Activated T-cell treated with anti-CD3 and anti-CD28 coated beads, Interleukin-2, amount 50 U/mL, for 24 hours (primary cell): Measurements from ENCODE around the gene OR13C3.
"Not testable (repeated sequence)": the region's sequence is repeated elsewhere in the genome, so short reads cannot be mapped to it uniquely, and the experiment has no call there.

Source experiments
- DNase-seq: peaks from one replicate; pipeline ENCODE4 v3.0.0-alpha.2; 2020
- H3K27ac Mint-ChIP-seq: 2 replicates; pipeline ENCODE4 v1.8.0; 2020; ENCODE audit warnings: mild to moderate bottlenecking, mixed read lengths
- H3K27me3 Mint-ChIP-seq: 2 replicates; pipeline ENCODE4 v1.8.0; 2020; ENCODE audit warnings: mixed read lengths
- H3K36me3 Mint-ChIP-seq: 2 replicates; pipeline ENCODE4 v1.8.0; 2020; ENCODE audit warnings: low read depth, mixed read lengths
- H3K4me1 Mint-ChIP-seq: 2 replicates; pipeline ENCODE4 v1.8.0; 2020; ENCODE audit warnings: low read depth, mixed read lengths
- H3K4me3 Mint-ChIP-seq: 2 replicates; pipeline ENCODE4 v1.8.0; 2020; ENCODE audit warnings: mild to moderate bottlenecking, moderate library complexity, mixed read lengths
- H3K9me3 Mint-ChIP-seq: 2 replicates; pipeline ENCODE4 v1.8.0; 2020; ENCODE audit warnings: mixed read lengths

OR13C3 gene

DNA sequence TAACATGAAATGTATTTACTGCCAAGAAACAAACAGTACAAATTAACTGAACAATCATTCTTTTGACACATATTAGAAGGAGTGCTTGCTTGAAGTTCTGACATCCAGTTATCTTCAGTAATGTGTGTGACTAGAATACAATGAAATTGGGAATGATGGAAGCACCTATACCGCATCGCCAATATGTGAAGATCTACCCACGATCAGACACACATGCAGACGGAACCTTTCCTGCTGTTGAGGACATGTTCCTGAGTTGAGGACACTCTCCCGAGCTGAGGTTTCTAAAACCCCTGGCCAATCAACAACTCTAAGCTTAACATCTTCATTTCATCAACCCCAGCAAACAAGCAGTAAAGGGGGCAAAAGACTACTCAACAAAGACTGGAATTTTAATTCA lies at the start of gene OR13C3:
TSS of gene OR13C3 (minus strand) at position 101 of the 400 bp plus-strand sequence. CDS start 133 bp downstream, outside the sequence.
- DNase-seq = no peak
- Mint-ChIP-seq H3K27ac (no peak within 1 kb of the TSS), H3K4me3 (no peak within 1 kb of the TSS), H3K36me3 (no peaks in the 10 kb centered on the region), H3K9me3 (no peaks in the 10 kb centered on the region), H3K27me3 (no peaks in the 10 kb centered on the region), H3K4me1 (no peaks in the 10 kb centered on the region)

GRCh38 chr9:104580562-104580961 lies 43.9 kb upstream of the OR13C3 start:
- no peak overlapping the region for H3K4me3 Mint-ChIP-seq
- H3K9me3 Mint-ChIP-seq = no peaks in the 10 kb centered on the region
- no peak overlapping the region for H3K27ac Mint-ChIP-seq
- H3K36me3 Mint-ChIP-seq = no peaks in the 10 kb centered on the region
- H3K4me1 Mint-ChIP-seq = no peaks in the 10 kb centered on the region
- no peaks in the 10 kb centered on the region for H3K27me3 Mint-ChIP-seq
- no peak for DNase-seq

DNA sequence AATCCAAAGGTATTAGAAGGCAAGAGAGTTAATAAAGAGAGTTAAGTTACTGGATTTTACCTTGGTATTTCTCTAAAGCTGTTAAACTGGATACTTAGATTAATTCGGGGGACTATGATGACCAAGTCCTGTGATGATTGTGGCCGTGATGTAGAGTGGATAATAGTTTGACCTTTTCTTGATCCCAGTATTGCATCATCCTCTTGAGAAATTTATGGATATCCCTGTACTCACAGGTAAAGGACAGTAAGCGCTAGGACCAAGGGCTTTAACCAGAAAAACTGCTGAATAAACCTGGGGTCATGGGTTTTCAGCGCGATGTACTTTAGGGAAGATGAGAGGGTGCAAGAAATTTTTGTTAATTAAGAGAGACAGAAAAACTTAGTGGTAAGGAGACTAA lies 40.6 kb upstream of the OR13C3 start:
- Mint-ChIP-seq H3K36me3 (no peaks in the 10 kb centered on the region), H3K9me3 (peaks cover 12% of the 10 kb centered on the region), H3K4me3 (no peak overlapping the region), H3K27me3 (no peaks in the 10 kb centered on the region), H3K4me1 (no peaks in the 10 kb centered on the region), H3K27ac (no peak overlapping the region)
- DNase-seq = no peak

GRCh38 chr9:104575456-104575855 lies 38.8 kb upstream of the OR13C3 start:
- H3K9me3 Mint-ChIP-seq = peaks cover 12% of the 10 kb centered on the region
- H3K4me3 Mint-ChIP-seq = no peak overlapping the region
- no peaks in the 10 kb centered on the region for H3K36me3 Mint-ChIP-seq
- H3K27me3 Mint-ChIP-seq = no peaks in the 10 kb centered on the region
- H3K4me1 Mint-ChIP-seq = no peaks in the 10 kb centered on the region
- no peak for DNase-seq
- H3K27ac Mint-ChIP-seq = no peak overlapping the region

GRCh38 chr9:104572612-104573011 lies 36.0 kb upstream of the OR13C3 start:
- Mint-ChIP-seq H3K4me3 (no peak overlapping the region), H3K27me3 (no peaks in the 10 kb centered on the region), H3K27ac (no peak overlapping the region), H3K36me3 (no peaks in the 10 kb centered on the region), H3K9me3 (peaks cover 16% of the 10 kb centered on the region), H3K4me1 (no peaks in the 10 kb centered on the region)
- DNase-seq = no peak

DNA sequence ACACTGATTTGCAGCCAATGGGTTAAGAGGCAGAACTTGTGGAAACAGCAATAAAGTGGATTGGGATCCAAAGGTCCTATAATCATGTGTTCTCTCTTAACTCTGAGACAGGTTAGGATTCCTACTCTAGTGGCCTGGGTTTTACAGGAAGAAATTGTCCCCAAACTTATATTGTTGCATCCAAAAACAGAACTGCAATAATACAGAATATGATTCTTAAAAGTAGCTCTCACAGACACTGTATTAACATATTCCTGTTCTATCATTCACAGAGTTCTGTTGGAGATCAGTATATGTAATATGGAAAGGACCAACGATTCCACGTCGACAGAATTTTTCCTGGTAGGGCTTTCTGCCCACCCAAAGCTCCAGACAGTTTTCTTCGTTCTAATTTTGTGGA lies 32.2 kb upstream of the OR13C3 start, which contains the start of gene OR13C8:
TSS of gene OR13C8 (plus strand) at position 301 of the 400 bp plus-strand sequence. CDS start at position 301, 0 bp downstream.
- Mint-ChIP-seq H3K27ac (no peak within 1 kb of the TSS), H3K4me1 (no peaks in the 10 kb centered on the region)

DNA sequence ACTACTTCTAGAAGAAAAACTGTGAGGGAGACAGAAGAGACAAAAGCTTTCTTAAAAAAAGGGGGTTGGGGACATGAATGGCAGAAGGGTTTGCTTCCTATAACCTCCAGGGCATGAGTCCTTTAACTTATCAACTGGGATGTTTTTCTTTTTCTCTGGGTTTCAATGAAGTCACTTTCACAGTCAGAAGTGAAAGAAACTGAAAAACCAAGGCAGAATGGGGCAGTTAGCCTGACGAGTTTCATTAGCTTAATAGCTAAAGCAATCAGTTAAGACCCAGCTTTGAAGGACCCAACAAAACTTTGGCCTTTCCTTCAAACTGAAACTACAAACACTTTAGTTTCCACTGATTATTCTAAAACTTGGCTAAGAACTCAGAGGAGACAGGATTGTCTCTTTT lies 27.7 kb upstream of the OR13C3 start:
- Mint-ChIP-seq H3K36me3 (no peaks in the 10 kb centered on the region), H3K27me3 (no peaks in the 10 kb centered on the region), H3K9me3 (peaks cover 5% of the 10 kb centered on the region), H3K4me3 (no peak overlapping the region), H3K4me1 (no peaks in the 10 kb centered on the region), H3K27ac (no peak overlapping the region)
- no peak for DNase-seq

More for the DNA sequence above, 32.2 kb upstream of the OR13C3 start, which contains the start of gene OR13C8:
- Mint-ChIP-seq H3K4me3 (no peak within 1 kb of the TSS), H3K9me3 (peaks cover 16% of the 10 kb centered on the region), H3K36me3 (no peaks in the 10 kb centered on the region), H3K27me3 (no peaks in the 10 kb centered on the region)
- DNase-seq = no peak

DNA sequence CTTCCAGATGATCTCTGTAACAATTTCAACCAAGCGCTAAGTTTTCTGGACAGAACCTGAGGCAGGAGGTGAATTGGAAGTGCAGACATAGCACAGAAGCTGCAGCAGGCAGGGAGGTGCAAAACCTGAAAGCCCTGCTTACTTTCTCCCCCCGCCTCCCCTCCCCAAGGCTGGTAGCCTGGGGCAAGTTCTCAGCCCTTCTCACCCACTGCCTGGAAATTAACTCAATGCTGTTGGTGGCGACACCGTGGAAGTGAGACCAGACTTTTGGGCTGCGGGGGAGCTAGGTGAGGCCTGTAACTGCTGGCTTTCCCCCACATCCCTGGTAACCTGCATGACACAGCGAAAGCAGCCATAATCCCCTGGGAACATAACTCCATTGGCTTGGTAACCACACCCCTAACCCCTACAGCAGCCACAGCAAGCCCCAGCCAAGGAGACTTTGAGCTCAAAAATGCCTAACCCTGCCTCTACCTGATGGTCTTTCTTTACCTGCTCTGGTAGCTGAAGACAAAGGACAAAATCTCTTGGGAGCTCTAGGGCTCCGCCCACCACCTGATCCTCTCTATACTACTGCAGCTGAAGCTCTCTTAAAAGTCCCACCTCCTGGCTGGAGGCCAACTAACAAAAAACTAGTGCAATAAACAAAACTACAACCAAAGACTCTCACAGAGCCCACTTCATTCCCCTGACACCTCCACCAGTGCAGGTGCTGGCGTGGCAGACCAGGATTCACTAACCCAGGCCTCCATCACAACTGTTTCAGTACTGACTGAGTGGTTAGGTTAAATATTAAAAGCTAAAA lies 20.4 kb upstream of the OR13C3 start:
- no peaks in the 10 kb centered on the region for H3K4me1 Mint-ChIP-seq
- H3K27me3 Mint-ChIP-seq = no peaks in the 10 kb centered on the region
- H3K4me3 Mint-ChIP-seq = no peak overlapping the region
- peaks cover 16% of the 10 kb centered on the region for H3K9me3 Mint-ChIP-seq
- DNase-seq = no peak
- H3K36me3 Mint-ChIP-seq = no peaks in the 10 kb centered on the region
- H3K27ac Mint-ChIP-seq = no peak overlapping the region

GRCh38 chr9:104555521-104555920 lies 18.9 kb upstream of the OR13C3 start:
- no peak overlapping the region for H3K27ac Mint-ChIP-seq
- H3K36me3 Mint-ChIP-seq = no peaks in the 10 kb centered on the region
- DNase-seq = no peak
- no peaks in the 10 kb centered on the region for H3K27me3 Mint-ChIP-seq
- peaks cover 16% of the 10 kb centered on the region for H3K9me3 Mint-ChIP-seq
- no peak overlapping the region for H3K4me3 Mint-ChIP-seq
- H3K4me1 Mint-ChIP-seq = no peaks in the 10 kb centered on the region

- no peak for DNase-seq
- no peaks in the 10 kb centered on the region for H3K36me3 Mint-ChIP-seq
Measured at GRCh38 chr9:104553261-104553660, 16.6 kb upstream of the OR13C3 start.

GRCh38 chr9:104544644-104545043 lies 8.0 kb upstream of the OR13C3 start:
- Mint-ChIP-seq H3K4me1 (no peaks in the 10 kb centered on the region), H3K36me3 (no peaks in the 10 kb centered on the region), H3K27me3 (no peaks in the 10 kb centered on the region), H3K4me3 (no peak overlapping the region), H3K27ac (no peak overlapping the region), H3K9me3 (no peaks in the 10 kb centered on the region)
- no peak for DNase-seq

More at GRCh38 chr9:104553261-104553660, 16.6 kb upstream of the OR13C3 start:
- Mint-ChIP-seq H3K4me1 (no peaks in the 10 kb centered on the region), H3K27ac (no peak overlapping the region), H3K9me3 (peaks cover 5% of the 10 kb centered on the region), H3K4me3 (no peak overlapping the region), H3K27me3 (no peaks in the 10 kb centered on the region)

DNA sequence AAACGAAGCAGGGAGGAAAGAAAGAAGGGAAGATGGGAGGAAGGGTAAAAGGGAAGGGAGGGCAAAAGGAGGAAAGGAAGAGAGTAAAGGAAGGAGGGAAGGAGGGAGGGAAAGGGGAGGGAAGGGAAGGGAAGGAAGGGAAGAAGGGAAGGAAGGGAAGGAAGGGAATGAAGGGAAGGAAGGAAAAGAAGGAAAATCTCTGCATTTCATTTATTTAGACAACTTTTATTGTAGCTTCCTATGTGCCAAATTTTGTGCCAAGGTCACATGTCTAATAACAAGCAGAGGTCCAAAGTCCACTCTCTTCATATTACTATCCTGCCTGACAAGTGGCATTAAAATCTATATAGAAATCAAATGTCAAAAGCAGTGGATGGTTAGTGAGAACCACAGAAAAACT lies 2.6 kb upstream of the OR13C3 start:
- Mint-ChIP-seq H3K27ac (no peak overlapping the region), H3K4me1 (no peaks in the 10 kb centered on the region), H3K27me3 (no peaks in the 10 kb centered on the region), H3K4me3 (no peak overlapping the region), H3K9me3 (no peaks in the 10 kb centered on the region), H3K36me3 (no peaks in the 10 kb centered on the region)
- DNase-seq = no peak

- H3K27ac Mint-ChIP-seq = no peak within 1 kb of the TSS
- H3K9me3 Mint-ChIP-seq = peaks cover 6% of the 10 kb centered on the region
- H3K27me3 Mint-ChIP-seq = no peaks in the 10 kb centered on the region
- no peak within 1 kb of the TSS for H3K4me3 Mint-ChIP-seq
- DNase-seq = no peak
- H3K36me3 Mint-ChIP-seq = no peaks in the 10 kb centered on the region
- no peaks in the 10 kb centered on the region for H3K4me1 Mint-ChIP-seq
Measured at GRCh38 chr9:104527109-104527508, 9.5 kb downstream of the OR13C3 start, which contains the start of gene OR13C4. OR13C4 (minus strand) TSS chr9:104527209; CDS start chr9:104527209, 0 bp downstream.

GRCh38 chr9:104520241-104520640 lies 16.4 kb downstream of the OR13C3 start:
- H3K4me1 Mint-ChIP-seq, H3K27me3 Mint-ChIP-seq, DNase-seq, H3K4me3 Mint-ChIP-seq, H3K9me3 Mint-ChIP-seq, H3K27ac Mint-ChIP-seq, H3K36me3 Mint-ChIP-seq: not testable (repeated sequence)

DNA sequence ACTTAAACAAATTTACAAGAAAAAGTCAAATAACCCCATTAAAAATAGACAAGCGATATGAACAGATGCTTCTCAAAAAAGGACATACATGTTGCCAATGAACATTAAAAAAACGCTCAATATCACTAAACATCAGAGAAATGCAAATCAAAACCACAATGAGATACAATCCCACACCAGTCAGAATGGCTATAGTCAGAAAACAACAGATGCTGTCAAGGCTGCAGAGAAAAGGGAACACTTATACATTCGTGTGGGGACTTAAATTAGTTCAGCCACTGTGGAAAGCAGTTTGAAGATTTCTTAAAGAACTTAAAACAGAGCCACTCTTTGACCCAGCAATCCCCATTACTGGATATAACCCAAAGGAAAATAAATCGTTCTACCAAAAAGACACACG lies 21.8 kb downstream of the OR13C3 start:
- Mint-ChIP-seq H3K36me3 (no peaks in the 10 kb centered on the region), H3K27ac (no peak overlapping the region), H3K4me3 (no peak overlapping the region), H3K4me1 (no peaks in the 10 kb centered on the region), H3K27me3 (no peaks in the 10 kb centered on the region), H3K9me3 (peaks cover 2% of the 10 kb centered on the region)
- no peak for DNase-seq
